Activated CD4-positive, CD25-positive, alpha-beta regulatory T cell treated with anti-CD3 and anti-CD28 coated beads, Interleukin-2, amount 50 U/mL, for 24 hours (primary cell): ENCODE data around the gene CMSS1.

Source experiments
- ATAC-seq, 2 donors: fragments of 150-1000 bp; cut with Tn5 transposase; one replicate each; pipeline ENCODE4 v1.10.0; 2021; ENCODE audit warnings: mild to moderate bottlenecking in 1 of 2, moderate library complexity in 1 of 2

The CMSS1 gene

GRCh38 chr3:99907959-99908544, 90.4 kb downstream of the CMSS1 start:
- ATAC-seq = no peak

- ATAC-seq = no peak
These were observed 92.2 kb downstream of the CMSS1 start for GRCh38 chr3:99909714-99910495.

GRCh38 chr3:99910752-99911290, 93.2 kb downstream of the CMSS1 start:
- ATAC-seq = no peak

GRCh38 chr3:99911433-99911832, 93.8 kb downstream of the CMSS1 start:
- no peak for ATAC-seq

GRCh38 chr3:99915906-99916432, 98.3 kb downstream of the CMSS1 start:
- no peak for ATAC-seq

GRCh38 chr3:99918715-99919114, 101.1 kb downstream of the CMSS1 start:
- no peak for ATAC-seq

- ATAC-seq = no peak
These were observed 102.0 kb downstream of the CMSS1 start for GRCh38 chr3:99919694-99920093.

DNA sequence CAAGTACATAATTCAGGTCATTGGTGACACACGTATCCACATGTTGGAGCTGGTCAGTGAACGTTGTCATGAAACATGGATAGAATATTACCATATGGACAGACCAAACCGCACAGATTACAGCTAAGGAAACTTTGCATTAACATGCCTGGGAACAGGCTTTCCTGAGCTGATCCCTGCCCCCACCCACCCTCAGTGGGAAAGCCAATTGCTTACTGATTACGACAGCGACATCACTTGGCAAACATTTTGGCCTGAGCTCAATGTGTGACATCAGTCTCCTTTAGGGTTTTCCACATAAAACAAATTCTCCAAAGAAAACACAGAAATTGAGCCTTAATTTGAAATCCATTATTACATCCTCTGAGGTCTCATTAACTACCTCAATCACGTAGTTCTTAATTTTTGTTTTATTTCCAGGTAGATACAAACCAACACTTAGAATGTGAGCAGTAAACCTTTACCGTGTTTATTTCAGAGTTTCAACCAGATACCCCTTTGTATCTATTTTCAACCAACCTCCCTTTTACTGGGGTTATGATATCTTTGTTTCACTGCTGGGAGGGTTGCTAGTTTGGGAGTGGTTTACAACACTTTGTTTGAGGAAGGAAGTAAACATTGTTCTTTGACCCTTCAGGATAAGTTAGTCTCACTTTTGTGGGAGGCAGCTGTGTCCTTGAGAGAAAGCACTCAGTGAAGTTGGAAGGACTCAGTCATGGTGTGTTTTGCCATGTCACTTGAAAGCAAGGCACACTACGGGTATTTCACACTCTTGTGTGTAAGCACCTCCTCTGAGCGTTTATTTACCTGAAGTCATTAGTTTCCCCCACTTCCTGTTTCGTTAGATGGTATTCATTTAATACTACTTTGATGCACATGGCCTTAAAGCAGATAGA, 103.1 kb downstream of the CMSS1 start:
- peak in 1 of 2 donors; percentile 24 for ATAC-seq

GRCh38 chr3:99921377-99921695, 103.7 kb downstream of the CMSS1 start:
- ATAC-seq = no peak

DNA sequence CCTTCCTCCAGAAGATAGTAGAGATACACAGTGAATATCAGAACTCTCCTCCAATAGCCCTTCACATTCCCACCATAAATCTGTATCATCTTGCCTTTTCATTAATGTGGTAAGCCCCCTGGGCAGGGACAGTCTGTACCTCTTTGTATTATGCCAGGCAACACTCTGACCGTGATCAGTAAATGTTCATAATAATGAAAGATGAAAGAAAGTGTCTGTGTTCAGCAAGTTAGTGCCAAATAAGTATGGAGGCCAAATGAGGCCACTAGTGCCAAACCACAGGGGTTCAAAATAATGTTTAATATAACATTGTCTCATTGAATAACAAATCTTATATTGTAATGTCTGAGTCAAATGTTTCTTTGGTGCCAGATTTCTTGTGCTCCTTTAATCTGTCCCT, 104.3 kb downstream of the CMSS1 start:
- no peak for ATAC-seq

- no peak for ATAC-seq
These were observed 106.2 kb downstream of the CMSS1 start for GRCh38 chr3:99923873-99924272.

GRCh38 chr3:99925584-99926230, 108.0 kb downstream of the CMSS1 start:
- ATAC-seq = no peak

- no peak for ATAC-seq
These were observed 110.2 kb downstream of the CMSS1 start for GRCh38 chr3:99927671-99928457.

- no peak for ATAC-seq
These were observed 111.4 kb downstream of the CMSS1 start for GRCh38 chr3:99928771-99929744.

DNA sequence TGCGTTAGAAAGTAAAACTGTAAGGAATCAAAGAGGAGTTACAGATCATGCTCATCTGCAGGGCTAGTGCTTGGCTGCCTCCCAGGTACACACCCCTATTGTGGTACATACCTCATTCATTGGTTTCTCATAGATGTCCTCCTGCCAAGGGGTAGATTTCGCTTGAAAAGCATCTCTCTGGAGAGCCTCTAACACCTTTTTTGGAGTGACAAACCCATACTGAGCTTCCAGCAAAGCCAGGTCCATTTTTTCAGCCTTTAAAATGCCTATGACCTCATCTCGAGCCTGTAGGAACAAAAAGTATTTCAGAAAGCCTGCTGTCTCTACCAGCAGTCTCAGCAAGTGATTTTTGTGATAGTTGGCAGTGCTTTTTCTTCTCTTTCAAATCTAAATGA, 112.1 kb downstream of the CMSS1 start:
- ATAC-seq = no peak

DNA sequence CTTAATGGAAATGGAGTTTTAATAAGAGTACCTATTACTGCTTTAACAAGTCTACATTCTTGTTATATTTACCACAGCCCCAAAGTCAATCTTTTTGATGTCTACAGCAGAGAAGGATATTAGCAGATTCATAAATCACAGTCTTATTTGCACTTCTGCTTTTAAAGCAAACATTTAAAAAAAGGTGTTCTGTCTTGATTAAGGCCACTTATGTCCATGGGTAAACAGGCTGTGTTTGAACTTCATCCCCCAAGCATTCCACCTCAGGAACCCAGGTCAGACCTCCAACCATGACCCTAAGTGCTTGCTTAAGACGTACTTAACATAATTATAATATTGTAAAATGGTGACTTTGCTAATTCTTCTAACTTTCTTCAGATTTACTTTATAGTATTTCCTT, 113.4 kb downstream of the CMSS1 start:
- ATAC-seq = no peak

- ATAC-seq = no peak
These were observed 116.5 kb downstream of the CMSS1 start for GRCh38 chr3:99933971-99934750.

- no peak for ATAC-seq
These were observed 117.5 kb downstream of the CMSS1 start for GRCh38 chr3:99934975-99935797.
